Liver (tissue), 9 donors: ENCODE measurements around the gene AATK. TPM values are rescaled to one million over a fixed set of nuclear protein-coding genes. Genes with fewer than 3 reads are reported as not detected.

ENCODE experiments used
- DNase-seq: peaks from one replicate; pipeline ENCODE4 v3.0.0-alpha.2; 2017; ENCODE audit warnings: low spot score
- H3K27ac ChIP-seq, 2 donors: one replicate each; pipeline ENCODE4 v1.7.0; 2013; ENCODE audit warnings: inconsistent platforms in 2 of 2, low read length in 2 of 2, control low read depth in 1 of 2, low read depth in 1 of 2, mild to moderate bottlenecking in 1 of 2
- H3K27me3 ChIP-seq, 4 donors: one replicate each; pipeline versions ENCODE4 v1.6.1 to v1.7.0; 2013; ENCODE audit warnings: low read length in 3 of 4, inconsistent platforms in 1 of 4, mild to moderate bottlenecking in 1 of 4, moderate library complexity in 1 of 4; ENCODE audit not compliant: control insufficient read depth in 4 of 4, insufficient read depth in 4 of 4
- H3K36me3 ChIP-seq, 4 donors: one replicate each; pipeline versions ENCODE4 v1.6.1 to v1.7.0; 2013; ENCODE audit warnings: low read length in 3 of 4, mild to moderate bottlenecking in 3 of 4, low read depth in 1 of 4, moderate library complexity in 1 of 4; ENCODE audit not compliant: control insufficient read depth in 4 of 4, insufficient read depth in 3 of 4
- H3K4me1 ChIP-seq, 4 donors: one replicate each; pipeline versions ENCODE4 v1.6.1 to v1.7.0; 2013; ENCODE audit warnings: low read length in 3 of 4, mild to moderate bottlenecking in 3 of 4, moderate library complexity in 1 of 4; ENCODE audit not compliant: control insufficient read depth in 4 of 4, insufficient read depth in 4 of 4
- H3K4me3 ChIP-seq, 3 donors: one replicate each; pipeline versions ENCODE4 v1.6.1 to v1.7.0; 2013; ENCODE audit warnings: low read length in 3 of 3, control low read depth in 1 of 3, low read depth in 1 of 3, mild to moderate bottlenecking in 1 of 3
- H3K9ac ChIP-seq, 2 donors: one replicate each; pipeline ENCODE4 v1.7.0; 2013; ENCODE audit warnings: low read length in 2 of 2, mild to moderate bottlenecking in 2 of 2, moderate library complexity in 2 of 2, control low read depth in 1 of 2, low read depth in 1 of 2
- H3K9me3 ChIP-seq, 4 donors: one replicate each; pipeline versions ENCODE4 v1.6.1 to v1.7.0; 2013; ENCODE audit warnings: low read length in 3 of 4; ENCODE audit not compliant: control insufficient read depth in 4 of 4
- EGR1 ChIP-seq, 2 donors: IDR thresholded peaks; 2 replicates each; pipeline ENCODE4 v1.6.1; 2016 to 2018; ENCODE audit warnings: antibody characterized with exemption in 2 of 2, low read depth in 2 of 2
- FOXA1 ChIP-seq: IDR thresholded peaks from 2 replicates; pipeline ENCODE4 v1.6.1; 2016; ENCODE audit warnings: antibody characterized with exemption
- FOXA2 ChIP-seq: IDR thresholded peaks from 2 replicates; pipeline ENCODE4 v1.6.1; 2016; ENCODE audit warnings: antibody characterized with exemption
- GABPA ChIP-seq, 2 donors: IDR thresholded peaks in 1 of 2; conservative IDR thresholded peaks in 1 of 2; 2 replicates each; pipeline ENCODE4 v1.6.1; 2016; ENCODE audit warnings: antibody characterized with exemption in 2 of 2, mild to moderate bottlenecking in 1 of 2, moderate library complexity in 1 of 2
- HNF4A ChIP-seq, 2 donors: conservative IDR thresholded peaks; 2 replicates each; pipeline ENCODE4 v1.6.1; 2016; ENCODE audit warnings: antibody characterized with exemption in 2 of 2, mild to moderate bottlenecking in 2 of 2
- HNF4G ChIP-seq: IDR thresholded peaks from 2 replicates; pipeline ENCODE4 v1.6.1; 2016; ENCODE audit warnings: antibody characterized with exemption
- JUND ChIP-seq, 2 donors: IDR thresholded peaks; 2 replicates each; pipeline ENCODE4 v1.6.1; 2016; ENCODE audit warnings: antibody characterized with exemption in 2 of 2
- NR2F2 ChIP-seq: IDR thresholded peaks from 2 replicates; pipeline ENCODE4 v1.6.1; 2016; ENCODE audit warnings: antibody characterized with exemption
- RAD21 ChIP-seq, 2 donors: IDR thresholded peaks; 2 replicates each; pipeline ENCODE4 v1.6.1; 2016; ENCODE audit warnings: antibody characterized with exemption in 2 of 2, mild to moderate bottlenecking in 2 of 2
- RXRA ChIP-seq, 2 donors: IDR thresholded peaks; 2 replicates each; pipeline ENCODE4 v1.6.1; 2017 to 2018; ENCODE audit warnings: antibody characterized with exemption in 2 of 2, mild to moderate bottlenecking in 1 of 2
- SP1 ChIP-seq: IDR thresholded peaks from 2 replicates; pipeline ENCODE4 v1.6.1; 2018; ENCODE audit warnings: antibody characterized with exemption, mild to moderate bottlenecking
- WGBS: extraction: QIAGEN DNeasy Blood & Tissue Kit; methylation state at CpG from one replicate; pipeline ENCODE4 v1.1.7; 2013; 5-methylcytosine and 5-hydroxymethylcytosine counted together
- polyA plus RNA-seq, 2 donors: library from polyadenylated mRNA; stranded (reverse) in 1 of 2; unstranded in 1 of 2; fragments of 200-250 nt in 1 of 2; fragments of >200 nt in 1 of 2; fragmentation: Nextera tagmentation in 1 of 2; extraction: Ambion mirVana in 1 of 2; gene quantifications; one replicate each; pipeline versions ENCODE4 v1.2.1 to v1.2.3, GENCODE V29; 2013 to 2015
- total RNA-seq, 2 donors: library from RNA; depleted of rRNA; stranded (reverse); fragments of >200 nt; gene quantifications; one replicate each; pipeline ENCODE4 v1.2.3, GENCODE V29; 2014
- TF ChIP-seq, protein P1 (sequence below): IDR thresholded peaks from 2 replicates; pipeline ENCODE4 v1.6.1; 2016; ENCODE audit warnings: antibody characterized with exemption
- TF ChIP-seq, protein P2 (sequence below): IDR thresholded peaks from 2 replicates; pipeline ENCODE4 v1.6.1; 2016; ENCODE audit warnings: antibody characterized with exemption
- TF ChIP-seq, protein P3 (sequence below): IDR thresholded peaks from 2 replicates; pipeline ENCODE4 v1.6.1; 2016; ENCODE audit warnings: antibody characterized with exemption
- TF ChIP-seq, protein P4 (sequence below): IDR thresholded peaks from 2 replicates; pipeline ENCODE4 v1.6.1; 2016; ENCODE audit warnings: antibody characterized with exemption, mild to moderate bottlenecking
- donor health status: healthy.
- donor health status: healthy.
- donor health status: healthy.
- donor health status: healthy.
- donor health status: healthy.

The AATK gene
- total and polyA plus RNA-seq, 4 donors: 0.24 to 2.3 (median 0.62) TPM

DNA sequence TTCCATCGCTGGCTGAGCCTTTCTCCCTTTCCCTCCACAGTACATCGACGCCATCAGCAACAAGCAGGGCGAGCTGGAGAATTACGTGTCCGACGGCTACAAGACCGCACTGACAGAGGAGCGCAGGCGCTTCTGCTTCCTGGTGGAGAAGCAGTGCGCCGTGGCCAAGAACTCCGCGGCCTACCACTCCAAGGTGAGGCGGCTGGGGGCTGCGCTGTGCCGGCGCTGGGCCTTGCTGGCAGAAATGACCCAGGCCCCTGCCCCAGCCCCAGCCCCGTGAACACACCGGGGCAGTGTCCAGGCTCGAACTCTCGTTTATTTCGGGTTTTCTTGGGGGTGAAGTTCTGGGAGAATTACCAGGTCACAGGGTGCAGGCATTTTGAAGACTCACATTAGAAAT, 66.1 kb downstream of the AATK start:
- DNase-seq: no peak
- H3K9me3 ChIP-seq: no peaks in the 10 kb centered on the region
- TF ChIP-seq GABPA (IDR thresholded peaks at IDR 0.05 in 1 of 2, conservative IDR thresholded peaks at IDR 0.05 in 1 of 2) (no peak), HNF4G (no peak), JUND (IDR thresholded peaks at IDR 0.05) (no peak), HNF4A (conservative IDR thresholded peaks at IDR 0.05) (no peak), RXRA (IDR thresholded peaks at IDR 0.05) (no peak), FOXA1 (no peak), EGR1 (IDR thresholded peaks at IDR 0.05; ENCODE audit: low read depth in 2 of 2) (no peak), FOXA2 (no peak), RAD21 (IDR thresholded peaks at IDR 0.05) (no peak), SP1 (no peak)
- TF ChIP-seq, protein P1, sequence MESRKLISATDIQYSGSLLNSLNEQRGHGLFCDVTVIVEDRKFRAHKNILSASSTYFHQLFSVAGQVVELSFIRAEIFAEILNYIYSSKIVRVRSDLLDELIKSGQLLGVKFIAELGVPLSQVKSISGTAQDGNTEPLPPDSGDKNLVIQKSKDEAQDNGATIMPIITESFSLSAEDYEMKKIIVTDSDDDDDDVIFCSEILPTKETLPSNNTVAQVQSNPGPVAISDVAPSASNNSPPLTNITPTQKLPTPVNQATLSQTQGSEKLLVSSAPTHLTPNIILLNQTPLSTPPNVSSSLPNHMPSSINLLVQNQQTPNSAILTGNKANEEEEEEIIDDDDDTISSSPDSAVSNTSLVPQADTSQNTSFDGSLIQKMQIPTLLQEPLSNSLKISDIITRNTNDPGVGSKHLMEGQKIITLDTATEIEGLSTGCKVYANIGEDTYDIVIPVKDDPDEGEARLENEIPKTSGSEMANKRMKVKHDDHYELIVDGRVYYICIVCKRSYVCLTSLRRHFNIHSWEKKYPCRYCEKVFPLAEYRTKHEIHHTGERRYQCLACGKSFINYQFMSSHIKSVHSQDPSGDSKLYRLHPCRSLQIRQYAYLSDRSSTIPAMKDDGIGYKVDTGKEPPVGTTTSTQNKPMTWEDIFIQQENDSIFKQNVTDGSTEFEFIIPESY: no peak
- TF ChIP-seq, protein P2, sequence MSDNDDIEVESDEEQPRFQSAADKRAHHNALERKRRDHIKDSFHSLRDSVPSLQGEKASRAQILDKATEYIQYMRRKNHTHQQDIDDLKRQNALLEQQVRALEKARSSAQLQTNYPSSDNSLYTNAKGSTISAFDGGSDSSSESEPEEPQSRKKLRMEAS: no peak
- TF ChIP-seq, protein P3, sequence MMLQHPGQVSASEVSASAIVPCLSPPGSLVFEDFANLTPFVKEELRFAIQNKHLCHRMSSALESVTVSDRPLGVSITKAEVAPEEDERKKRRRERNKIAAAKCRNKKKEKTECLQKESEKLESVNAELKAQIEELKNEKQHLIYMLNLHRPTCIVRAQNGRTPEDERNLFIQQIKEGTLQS: no peak
- TF ChIP-seq, protein P4, sequence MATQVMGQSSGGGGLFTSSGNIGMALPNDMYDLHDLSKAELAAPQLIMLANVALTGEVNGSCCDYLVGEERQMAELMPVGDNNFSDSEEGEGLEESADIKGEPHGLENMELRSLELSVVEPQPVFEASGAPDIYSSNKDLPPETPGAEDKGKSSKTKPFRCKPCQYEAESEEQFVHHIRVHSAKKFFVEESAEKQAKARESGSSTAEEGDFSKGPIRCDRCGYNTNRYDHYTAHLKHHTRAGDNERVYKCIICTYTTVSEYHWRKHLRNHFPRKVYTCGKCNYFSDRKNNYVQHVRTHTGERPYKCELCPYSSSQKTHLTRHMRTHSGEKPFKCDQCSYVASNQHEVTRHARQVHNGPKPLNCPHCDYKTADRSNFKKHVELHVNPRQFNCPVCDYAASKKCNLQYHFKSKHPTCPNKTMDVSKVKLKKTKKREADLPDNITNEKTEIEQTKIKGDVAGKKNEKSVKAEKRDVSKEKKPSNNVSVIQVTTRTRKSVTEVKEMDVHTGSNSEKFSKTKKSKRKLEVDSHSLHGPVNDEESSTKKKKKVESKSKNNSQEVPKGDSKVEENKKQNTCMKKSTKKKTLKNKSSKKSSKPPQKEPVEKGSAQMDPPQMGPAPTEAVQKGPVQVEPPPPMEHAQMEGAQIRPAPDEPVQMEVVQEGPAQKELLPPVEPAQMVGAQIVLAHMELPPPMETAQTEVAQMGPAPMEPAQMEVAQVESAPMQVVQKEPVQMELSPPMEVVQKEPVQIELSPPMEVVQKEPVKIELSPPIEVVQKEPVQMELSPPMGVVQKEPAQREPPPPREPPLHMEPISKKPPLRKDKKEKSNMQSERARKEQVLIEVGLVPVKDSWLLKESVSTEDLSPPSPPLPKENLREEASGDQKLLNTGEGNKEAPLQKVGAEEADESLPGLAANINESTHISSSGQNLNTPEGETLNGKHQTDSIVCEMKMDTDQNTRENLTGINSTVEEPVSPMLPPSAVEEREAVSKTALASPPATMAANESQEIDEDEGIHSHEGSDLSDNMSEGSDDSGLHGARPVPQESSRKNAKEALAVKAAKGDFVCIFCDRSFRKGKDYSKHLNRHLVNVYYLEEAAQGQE: no peak
- no peak overlapping the region for H3K9ac ChIP-seq
- peaks cover 7 to 57% (median 42%) of the 10 kb centered on the region in 4 donors for H3K4me1 ChIP-seq
- WGBS: 97% methylated on average over 23 of the region's 23 CpGs
- peak overlapping the region; percentile 25 to 33 for H3K27ac ChIP-seq
- no peak overlapping the region for H3K4me3 ChIP-seq
- no peaks in the 10 kb centered on the region for H3K27me3 ChIP-seq
- H3K36me3 ChIP-seq: peaks cover 0 to 19% (median 10%) of the 10 kb centered on the region in 4 donors

DNA sequence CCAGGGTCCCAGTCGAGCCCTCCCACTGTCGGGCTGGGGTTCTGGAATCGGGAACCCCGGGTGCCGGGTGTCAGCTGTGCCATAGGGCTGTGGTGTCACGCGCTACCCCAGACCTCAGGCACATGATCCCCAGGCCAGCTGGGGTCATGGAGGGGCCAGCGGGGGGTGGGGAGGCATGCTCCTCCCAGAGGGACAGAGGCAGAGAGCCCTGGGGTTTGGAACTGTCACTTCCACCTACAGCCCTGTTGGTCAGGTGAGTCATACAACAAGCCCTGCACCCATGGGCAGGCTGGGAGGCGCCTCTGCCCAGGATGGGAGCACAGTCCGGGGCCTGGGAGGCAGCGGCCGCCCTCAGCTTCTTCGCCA, 68.1 kb downstream of the AATK start:
- Histone ChIP-seq H3K36me3 (peaks cover 0 to 4% (median 1%) of the 10 kb centered on the region in 4 donors), H3K4me3 (no peak overlapping the region), H3K27ac (peak overlapping the region; percentile 65 to 87), H3K27me3 (no peaks in the 10 kb centered on the region), H3K4me1 (peaks cover 12 to 77% (median 53%) of the 10 kb centered on the region in 4 donors), H3K9me3 (no peaks in the 10 kb centered on the region), H3K9ac (peak overlapping the region in 1 of 2 donors; percentile 15)
- TF ChIP-seq HNF4A (conservative IDR thresholded peaks at IDR 0.05) (peak in 1 of 2 donors; percentile 9), NR2F2 (peak; percentile 25), JUND (IDR thresholded peaks at IDR 0.05) (peak in 1 of 2 donors; percentile 74), SP1 (peak; percentile 60), RXRA (IDR thresholded peaks at IDR 0.05) (peak; percentile 75 to 97), HNF4G (no peak)
- TF ChIP-seq, protein P3: no peak
- DNase-seq: no peak
- 58% methylated on average over 13 of the region's 13 CpGs for WGBS
